Measurements from ENCODE around the gene ZNF428.

DNA sequence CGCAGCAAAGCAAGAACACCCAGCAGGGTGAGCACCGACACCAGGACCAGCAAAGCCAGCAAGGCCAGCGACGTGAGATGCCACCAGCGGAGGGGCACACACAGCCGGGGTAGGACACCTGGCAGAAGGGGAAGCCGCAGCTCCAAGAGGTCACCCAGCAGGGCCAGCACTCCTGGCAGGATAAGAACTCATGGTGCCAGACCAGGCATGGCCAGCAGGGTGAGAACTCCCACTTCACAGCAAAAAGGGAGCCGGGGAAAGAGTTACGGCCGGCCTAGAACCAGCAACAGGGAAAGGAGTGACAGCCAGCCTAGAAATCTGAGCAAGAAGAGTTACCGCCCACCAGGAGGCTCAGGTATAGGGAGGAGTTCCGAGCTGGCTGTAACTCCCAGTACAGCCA lies 7.1 kb downstream of the ZNF428 start:
- TF ChIP-seq, protein P1, sequence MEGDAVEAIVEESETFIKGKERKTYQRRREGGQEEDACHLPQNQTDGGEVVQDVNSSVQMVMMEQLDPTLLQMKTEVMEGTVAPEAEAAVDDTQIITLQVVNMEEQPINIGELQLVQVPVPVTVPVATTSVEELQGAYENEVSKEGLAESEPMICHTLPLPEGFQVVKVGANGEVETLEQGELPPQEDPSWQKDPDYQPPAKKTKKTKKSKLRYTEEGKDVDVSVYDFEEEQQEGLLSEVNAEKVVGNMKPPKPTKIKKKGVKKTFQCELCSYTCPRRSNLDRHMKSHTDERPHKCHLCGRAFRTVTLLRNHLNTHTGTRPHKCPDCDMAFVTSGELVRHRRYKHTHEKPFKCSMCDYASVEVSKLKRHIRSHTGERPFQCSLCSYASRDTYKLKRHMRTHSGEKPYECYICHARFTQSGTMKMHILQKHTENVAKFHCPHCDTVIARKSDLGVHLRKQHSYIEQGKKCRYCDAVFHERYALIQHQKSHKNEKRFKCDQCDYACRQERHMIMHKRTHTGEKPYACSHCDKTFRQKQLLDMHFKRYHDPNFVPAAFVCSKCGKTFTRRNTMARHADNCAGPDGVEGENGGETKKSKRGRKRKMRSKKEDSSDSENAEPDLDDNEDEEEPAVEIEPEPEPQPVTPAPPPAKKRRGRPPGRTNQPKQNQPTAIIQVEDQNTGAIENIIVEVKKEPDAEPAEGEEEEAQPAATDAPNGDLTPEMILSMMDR (IDR thresholded peaks at IDR 0.05): no peak
- TF ChIP-seq POLR2A (IDR thresholded peaks at IDR 0.05): no peak
